Islet precursor cell (in vitro differentiated cells): ENCODE measurements around the gene HSDL1.

ENCODE experiments used
- DNase-seq: peaks from one replicate; pipeline ENCODE4 v3.0.0-alpha.2; 2018

Gene HSDL1

GRCh38 chr16:84075376-84075775 is 69.6 kb downstream of the HSDL1 start:
- DNase-seq, result no peak

DNA sequence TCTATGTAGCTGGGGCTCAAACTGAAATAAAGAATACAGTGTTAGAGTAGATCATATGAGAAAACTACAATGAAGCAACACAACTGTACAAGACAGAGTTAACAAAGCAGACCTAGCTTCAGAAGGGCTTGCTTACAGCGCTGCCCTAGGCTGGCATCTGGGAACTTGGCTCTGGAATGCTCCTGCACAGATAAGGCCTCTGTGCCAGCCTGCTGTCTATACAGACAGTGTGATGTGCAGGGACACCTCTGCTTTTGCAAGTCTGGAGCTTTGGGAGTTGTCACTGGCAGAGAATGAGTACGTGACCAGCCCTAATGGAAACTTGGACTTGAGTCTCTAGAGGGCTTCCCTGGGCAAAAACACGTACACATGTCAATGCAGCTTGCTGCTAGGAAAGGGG is 70.3 kb downstream of the HSDL1 start:
- DNase-seq, result no peak
